SU-DHL-6 (cell line): Measurements from ENCODE around the gene CCNY.

ENCODE experiments used
- H2AFZ ChIP-seq: fragments of 200-600 bp; sonication (generic); 2 replicates; pipeline ENCODE4 v1.6.1; 2014; ENCODE audit warnings: low read depth, mild to moderate bottlenecking, moderate library complexity, mixed read lengths, antibody characterized with exemption, low read length; ENCODE audit not compliant: severe bottlenecking
- H3F3A ChIP-seq: fragments of 200-600 bp; shearing (Covaris generic); 2 replicates; pipeline ENCODE4 v1.6.0; 2016; ENCODE audit warnings: antibody characterized with exemption, mild to moderate bottlenecking; ENCODE audit not compliant: insufficient read depth
- H3K27ac ChIP-seq: fragments of 200-600 bp; sonication (generic); 2 replicates; pipeline ENCODE4 v1.5.1; 2016; ENCODE audit warnings: low read depth, mild to moderate bottlenecking, low read length, moderate library complexity, mixed read lengths
- H3K27me3 ChIP-seq: fragments of 200-600 bp; sonication (generic), shearing (Covaris generic); 2 replicates; pipeline ENCODE4 v1.6.0; 2014; ENCODE audit warnings: mild to moderate bottlenecking, low read length
- H3K36me3 ChIP-seq: fragments of 200-600 bp; sonication (generic); 2 replicates; pipeline ENCODE4 v1.6.1; 2014; ENCODE audit warnings: mild to moderate bottlenecking, low read length, mixed read lengths
- H3K4me2 ChIP-seq: fragments of 300-600, 200-600 bp; shearing (Covaris generic), sonication (generic); 2 replicates; pipeline ENCODE4 v1.6.0; 2014; ENCODE audit warnings: low read length, low read depth, mild to moderate bottlenecking; ENCODE audit not compliant: poor library complexity, severe bottlenecking
- H3K4me3 ChIP-seq: fragments of 200-600 bp; sonication (generic); 2 replicates; pipeline ENCODE4 v1.5.1; 2014; ENCODE audit warnings: antibody characterized with exemption, low read length, mild to moderate bottlenecking, mixed read lengths; ENCODE audit not compliant: insufficient read depth, poor library complexity, severe bottlenecking
- H3K79me2 ChIP-seq: fragments of 200-600 bp; sonication (generic); 2 replicates; pipeline ENCODE4 v1.6.1; 2014; ENCODE audit warnings: mild to moderate bottlenecking, low read length, moderate library complexity; ENCODE audit not compliant: insufficient read depth
- H3K9ac ChIP-seq: fragments of 200-600 bp; sonication (generic); 2 replicates; pipeline ENCODE4 v1.7.0; 2014; ENCODE audit warnings: mild to moderate bottlenecking, low read length
- H3K9me2 ChIP-seq: fragments of 200-600 bp; sonication (generic); replicated peaks from 2 replicates; pipeline ENCODE4 v1.6.1; 2014; ENCODE audit warnings: low read length; ENCODE audit not compliant: insufficient read depth
- H3K9me3 ChIP-seq: fragments of 200-600 bp; sonication (generic); 2 replicates; pipeline ENCODE4 v1.6.1; 2014; ENCODE audit warnings: low read length, mixed read lengths; ENCODE audit not compliant: insufficient read depth
- H4K20me1 ChIP-seq: fragments of 200-600 bp; sonication (generic); 2 replicates; pipeline ENCODE4 v1.6.1; 2014; ENCODE audit warnings: low read depth, mild to moderate bottlenecking, antibody characterized with exemption, low read length, moderate library complexity, mixed read lengths
- CTCF ChIP-seq: fragments of 200-600 bp; sonication (generic); IDR thresholded peaks from one replicate; pipeline ENCODE4 v1.5.1; 2017; ENCODE audit warnings: antibody characterized with exemption, mild to moderate bottlenecking, low read length, moderate library complexity; ENCODE audit not compliant: insufficient read depth, poor library complexity, severe bottlenecking
- EZH2phosphoT487 ChIP-seq: fragments of 200-600 bp; sonication (generic), shearing (Covaris generic); conservative IDR thresholded peaks from 2 replicates; pipeline ENCODE4 v1.6.1; 2018; ENCODE audit warnings: mild to moderate bottlenecking, antibody characterized with exemption, low read length, moderate library complexity, mixed read lengths

CCNY gene

DNA sequence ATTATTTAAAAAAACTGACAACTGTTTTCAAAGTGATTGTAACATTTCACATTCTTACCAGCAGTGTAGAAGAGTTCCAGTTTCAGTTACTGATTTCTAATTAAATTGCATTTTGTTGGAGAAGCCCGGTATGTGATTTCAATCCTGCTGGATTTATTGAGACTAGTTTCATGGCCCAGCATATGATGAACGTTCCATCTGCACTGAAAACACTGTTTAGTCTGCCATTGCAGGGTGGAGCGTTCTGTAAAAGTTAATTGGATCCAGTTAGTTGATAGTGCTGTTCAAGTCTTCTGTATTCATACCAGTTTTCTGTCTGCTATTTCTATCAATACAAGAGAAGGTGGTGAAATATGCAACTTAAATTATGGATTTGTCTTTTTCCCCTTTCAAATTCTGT, 37.3 kb upstream of the CCNY start:
- TF ChIP-seq EZH2phosphoT487 (no peak), CTCF (no peak)
- Histone ChIP-seq H3K4me3 (no peak overlapping the region), H3K27ac (no peak overlapping the region), H2AFZ (no peak overlapping the region), H3K27me3 (no peaks in the 10 kb centered on the region), H4K20me1 (no peaks in the 10 kb centered on the region), H3K9me2 (no peaks in the 10 kb centered on the region), H3F3A (no peaks in the 10 kb centered on the region), H3K9me3 (no peaks in the 10 kb centered on the region), H3K79me2 (no peaks in the 10 kb centered on the region), H3K4me2 (no peak overlapping the region), H3K36me3 (no peaks in the 10 kb centered on the region), H3K9ac (no peak overlapping the region)

- no peaks in the 10 kb centered on the region for H3F3A ChIP-seq
- H3K36me3 ChIP-seq: no peaks in the 10 kb centered on the region
- TF ChIP-seq EZH2phosphoT487 (no peak), CTCF (no peak)
- no peaks in the 10 kb centered on the region for H3K9me3 ChIP-seq
- no peak overlapping the region for H3K4me2 ChIP-seq
- no peak overlapping the region for H3K4me3 ChIP-seq
- no peaks in the 10 kb centered on the region for H3K27me3 ChIP-seq
- H2AFZ ChIP-seq: peak overlapping the region; percentile 45
- no peaks in the 10 kb centered on the region for H4K20me1 ChIP-seq
- H3K9ac ChIP-seq: no peak overlapping the region
- no peaks in the 10 kb centered on the region for H3K9me2 ChIP-seq
- H3K27ac ChIP-seq: no peak overlapping the region
- H3K79me2 ChIP-seq: no peaks in the 10 kb centered on the region
Observed at GRCh38 chr10:35300063-35300699, 36.1 kb upstream of the CCNY start.

- Histone ChIP-seq H3K27ac (no peak overlapping the region), H3K4me3 (no peak overlapping the region), H3K9me2 (no peaks in the 10 kb centered on the region), H2AFZ (no peak overlapping the region), H3F3A (no peaks in the 10 kb centered on the region), H3K4me2 (no peak overlapping the region), H4K20me1 (no peaks in the 10 kb centered on the region), H3K36me3 (no peaks in the 10 kb centered on the region), H3K27me3 (no peaks in the 10 kb centered on the region), H3K79me2 (no peaks in the 10 kb centered on the region), H3K9ac (no peak overlapping the region), H3K9me3 (no peaks in the 10 kb centered on the region)
- no peak for TF ChIP-seq CTCF
- no peak for TF ChIP-seq EZH2phosphoT487
Observed at GRCh38 chr10:35304649-35305048, 31.7 kb upstream of the CCNY start.

DNA sequence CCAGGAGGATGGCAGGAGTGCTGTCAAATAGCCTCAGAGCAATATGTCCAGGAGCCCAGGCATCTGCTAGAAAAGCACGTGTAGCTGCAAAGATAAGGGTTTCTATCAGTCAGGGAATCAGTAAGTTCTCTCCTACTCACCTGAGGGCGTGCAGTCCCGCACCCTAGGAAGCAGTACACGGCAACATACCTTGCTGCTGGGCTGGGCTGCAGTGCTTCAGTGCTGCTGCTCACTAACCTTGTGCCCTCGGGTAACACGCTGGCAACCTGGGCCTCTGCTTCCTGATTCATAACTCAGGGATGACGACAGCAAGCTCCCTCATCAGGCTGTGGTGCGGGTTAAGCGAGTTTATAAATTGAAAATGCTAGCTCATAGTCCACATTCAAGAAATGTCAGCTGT, 29.5 kb upstream of the CCNY start:
- Histone ChIP-seq H3K36me3 (no peaks in the 10 kb centered on the region), H3K27ac (no peak overlapping the region), H2AFZ (no peak overlapping the region), H4K20me1 (no peaks in the 10 kb centered on the region), H3F3A (no peaks in the 10 kb centered on the region), H3K4me3 (no peak overlapping the region), H3K9ac (no peak overlapping the region), H3K4me2 (no peak overlapping the region), H3K9me3 (no peaks in the 10 kb centered on the region), H3K9me2 (no peaks in the 10 kb centered on the region), H3K79me2 (no peaks in the 10 kb centered on the region), H3K27me3 (no peaks in the 10 kb centered on the region)
- TF ChIP-seq CTCF: no peak
- TF ChIP-seq EZH2phosphoT487: no peak
